PC-3 (cell line): ENCODE results near the gene IFI44.

Experiments
- EZH2 ChIP-seq: fragments of 300-600 bp; sonication (generic); IDR thresholded peaks from one replicate; pipeline ENCODE4 v1.6.1; 2017; ENCODE audit warnings: antibody characterized with exemption, mild to moderate bottlenecking, low read length; ENCODE audit not compliant: unreplicated experiment
- EZH2phosphoT487 ChIP-seq: fragments of 300-600 bp; sonication (generic); IDR thresholded peaks from 2 replicates; pipeline ENCODE4 v1.6.1; 2018; ENCODE audit warnings: mild to moderate bottlenecking, antibody characterized with exemption, low read length, borderline replicate concordance
- TF ChIP-seq, protein P1 (sequence below): fragments of 300-600 bp; sonication (generic); conservative IDR thresholded peaks from 2 replicates; pipeline ENCODE4 v1.5.1; 2017; ENCODE audit warnings: antibody characterized with exemption, low read depth, mild to moderate bottlenecking, low read length

DNA sequence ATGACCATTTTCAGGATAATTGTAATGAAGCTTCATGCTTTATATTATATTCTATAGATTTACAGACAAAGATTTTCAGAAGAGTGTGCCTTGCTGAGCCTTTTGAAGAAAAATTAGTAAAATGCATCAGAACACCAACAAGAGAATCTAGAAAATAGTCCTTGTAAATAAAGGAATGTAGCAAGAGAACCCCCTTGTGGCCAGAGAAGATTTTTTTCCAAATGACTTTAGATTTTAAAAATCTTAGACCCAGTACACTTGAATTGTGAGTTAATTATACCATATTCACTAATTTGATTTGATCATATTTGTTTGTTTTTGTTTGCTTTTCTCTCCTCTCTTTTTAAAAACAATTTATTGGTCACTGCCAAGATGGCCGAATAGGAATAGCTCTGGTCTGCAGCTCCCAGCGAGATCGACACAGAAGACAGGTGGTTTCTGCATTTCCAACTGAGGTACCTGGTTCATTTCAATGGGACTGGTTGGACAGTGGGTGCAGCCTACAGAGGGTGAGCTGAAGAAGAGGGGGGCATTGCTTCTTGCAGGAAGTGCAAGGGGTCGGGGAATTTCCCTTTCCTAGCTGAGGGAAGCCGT is 42.2 kb upstream of the IFI44 start:
- TF ChIP-seq EZH2phosphoT487 (no peak), EZH2 (no peak)
- TF ChIP-seq, protein P1, sequence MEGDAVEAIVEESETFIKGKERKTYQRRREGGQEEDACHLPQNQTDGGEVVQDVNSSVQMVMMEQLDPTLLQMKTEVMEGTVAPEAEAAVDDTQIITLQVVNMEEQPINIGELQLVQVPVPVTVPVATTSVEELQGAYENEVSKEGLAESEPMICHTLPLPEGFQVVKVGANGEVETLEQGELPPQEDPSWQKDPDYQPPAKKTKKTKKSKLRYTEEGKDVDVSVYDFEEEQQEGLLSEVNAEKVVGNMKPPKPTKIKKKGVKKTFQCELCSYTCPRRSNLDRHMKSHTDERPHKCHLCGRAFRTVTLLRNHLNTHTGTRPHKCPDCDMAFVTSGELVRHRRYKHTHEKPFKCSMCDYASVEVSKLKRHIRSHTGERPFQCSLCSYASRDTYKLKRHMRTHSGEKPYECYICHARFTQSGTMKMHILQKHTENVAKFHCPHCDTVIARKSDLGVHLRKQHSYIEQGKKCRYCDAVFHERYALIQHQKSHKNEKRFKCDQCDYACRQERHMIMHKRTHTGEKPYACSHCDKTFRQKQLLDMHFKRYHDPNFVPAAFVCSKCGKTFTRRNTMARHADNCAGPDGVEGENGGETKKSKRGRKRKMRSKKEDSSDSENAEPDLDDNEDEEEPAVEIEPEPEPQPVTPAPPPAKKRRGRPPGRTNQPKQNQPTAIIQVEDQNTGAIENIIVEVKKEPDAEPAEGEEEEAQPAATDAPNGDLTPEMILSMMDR: peak; percentile 78
